Spinal cord (tissue), 10 donors: ENCODE measurements around the gene TMEM204. TPM values are rescaled to one million over a fixed set of nuclear protein-coding genes. Genes with fewer than 3 reads are reported as not detected.

Experiments used
- DNase-seq, 6 donors: peaks; one replicate each; pipeline versions ENCODE4 v3.0.0 to v3.0.0-alpha.2; 2013 to 2015; ENCODE audit warnings: low spot score in 6 of 6, low read depth in 4 of 6
- H3K27ac ChIP-seq: one replicate; pipeline ENCODE4 v1.5.1; 2013; ENCODE audit warnings: low read depth, low read length, control low read depth
- H3K27me3 ChIP-seq: one replicate; pipeline ENCODE4 v1.6.1; 2013; ENCODE audit warnings: low read length; ENCODE audit not compliant: control insufficient read depth, insufficient read depth
- H3K36me3 ChIP-seq: one replicate; pipeline ENCODE4 v1.6.1; 2013; ENCODE audit warnings: low read length; ENCODE audit not compliant: control insufficient read depth, insufficient read depth
- H3K4me1 ChIP-seq: one replicate; pipeline ENCODE4 v1.6.1; 2013; ENCODE audit warnings: low read length; ENCODE audit not compliant: control insufficient read depth, insufficient read depth
- H3K4me3 ChIP-seq: one replicate; pipeline ENCODE4 v1.5.1; 2013; ENCODE audit warnings: low read depth, low read length, control low read depth
- H3K9me3 ChIP-seq: one replicate; pipeline ENCODE4 v1.6.1; 2013; ENCODE audit warnings: low read length; ENCODE audit not compliant: control insufficient read depth, insufficient read depth
- WGBS: methylation state at CpG from one replicate; pipeline ENCODE4 v1.1.5; 2013; ENCODE audit warnings: missing lambda C conversion rate; ENCODE audit not compliant: insufficient coverage; 5-methylcytosine and 5-hydroxymethylcytosine counted together
- polyA plus RNA-seq, 2 donors: library from polyadenylated mRNA; unstranded; fragments of 120-200 nt; gene quantifications; one replicate each; pipeline ENCODE4 v1.2.1, GENCODE V29; 2013; ENCODE audit not compliant: insufficient read length in 2 of 2
- total RNA-seq, 2 donors: library from RNA; depleted of rRNA in 1 of 2; stranded (reverse); fragments of 120-200 nt in 1 of 2; fragments of >200 nt in 1 of 2; gene quantifications; one replicate each; pipeline versions ENCODE4 v1.2.3 to v1.2.4, GENCODE V29; 2013 to 2014
- donor health status: healthy.

The TMEM204 gene
- total and polyA plus RNA-seq, 4 donors: 3.0 to 18.8 (median 9.3) TPM

DNA sequence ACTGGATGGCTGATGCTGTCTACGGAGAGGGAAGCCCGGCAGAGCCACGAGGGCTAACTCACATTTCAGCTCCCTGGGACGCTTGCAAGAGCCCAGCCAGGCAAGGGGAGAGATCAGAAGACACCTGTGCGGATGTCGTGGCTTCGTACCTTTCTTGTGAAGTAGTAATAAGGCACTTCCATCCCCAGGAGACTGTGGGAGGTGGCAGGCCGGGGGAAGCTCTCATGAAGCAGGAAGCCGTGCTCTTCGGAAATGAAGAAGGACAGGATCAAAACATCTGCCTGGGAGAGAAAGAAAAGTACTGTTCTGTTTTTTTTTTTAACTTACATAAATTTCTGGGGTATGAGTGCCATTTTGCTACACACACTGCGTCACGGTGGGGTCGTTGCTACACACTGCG is 28.4 kb downstream of the TMEM204 start:
- 96% methylated on average over 14 of the region's 14 CpGs for WGBS
- H3K27me3 ChIP-seq: no peaks in the 10 kb centered on the region
- H3K36me3 ChIP-seq: peaks cover 92% of the 10 kb centered on the region
- H3K9me3 ChIP-seq: no peaks in the 10 kb centered on the region
- no peak overlapping the region for H3K4me3 ChIP-seq
- DNase-seq: no peak
- no peaks in the 10 kb centered on the region for H3K4me1 ChIP-seq
- no peak overlapping the region for H3K27ac ChIP-seq

GRCh38 chr16:1563786-1564185 is 30.3 kb downstream of the TMEM204 start:
- H3K9me3 ChIP-seq: no peaks in the 10 kb centered on the region
- 97% methylated on average over 20 of the region's 20 CpGs for WGBS
- no peak for DNase-seq
- no peaks in the 10 kb centered on the region for H3K27me3 ChIP-seq
- H3K27ac ChIP-seq: no peak overlapping the region
- H3K36me3 ChIP-seq: peaks cover 93% of the 10 kb centered on the region
- no peaks in the 10 kb centered on the region for H3K4me1 ChIP-seq
- H3K4me3 ChIP-seq: no peak overlapping the region

- Histone ChIP-seq H3K4me3 (no peak overlapping the region), H3K9me3 (no peaks in the 10 kb centered on the region), H3K27me3 (no peaks in the 10 kb centered on the region), H3K4me1 (no peaks in the 10 kb centered on the region), H3K36me3 (peaks cover 93% of the 10 kb centered on the region), H3K27ac (no peak overlapping the region)
- WGBS: 91% methylated on average over 9 of the region's 9 CpGs
- DNase-seq: no peak
Measured at GRCh38 chr16:1564325-1564724, 30.9 kb downstream of the TMEM204 start.

DNA sequence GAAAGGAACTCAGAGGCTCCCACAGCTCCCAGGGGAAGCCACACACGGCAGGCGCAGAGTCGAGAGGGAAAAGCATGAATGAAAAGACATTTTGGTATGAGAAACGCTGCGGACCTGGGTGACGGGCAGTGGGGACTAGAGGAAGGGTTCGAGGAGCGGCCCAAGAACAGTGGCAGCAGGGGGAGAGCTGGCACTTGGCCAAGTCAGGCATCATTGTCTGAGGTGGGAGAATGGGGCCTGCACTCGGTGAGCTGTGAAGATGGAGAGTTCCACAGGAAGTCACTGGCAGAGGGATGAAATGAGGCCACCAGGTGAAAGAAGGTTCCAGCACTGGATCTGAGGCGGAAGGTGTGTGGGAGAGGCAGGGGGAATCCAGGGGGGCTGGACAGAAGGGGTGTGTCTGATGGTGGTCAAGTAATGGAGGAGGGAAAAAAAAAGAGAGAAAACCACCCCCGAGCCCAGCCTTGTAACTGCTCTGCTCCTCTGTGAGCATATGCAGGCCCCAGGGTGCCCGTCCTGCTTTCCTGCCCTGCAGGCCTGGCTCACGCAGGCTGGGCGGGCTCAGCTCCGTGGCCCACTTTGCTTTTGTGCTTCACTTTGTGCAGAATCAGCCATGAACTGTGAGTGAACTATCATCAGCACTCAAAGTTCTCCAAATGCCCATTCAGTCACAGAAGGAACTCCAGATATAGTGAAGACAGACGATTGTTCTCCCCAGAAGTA is 31.8 kb downstream of the TMEM204 start:
- no peak for DNase-seq
- H3K9me3 ChIP-seq: no peaks in the 10 kb centered on the region
- H3K36me3 ChIP-seq: peaks cover 93% of the 10 kb centered on the region
- no peaks in the 10 kb centered on the region for H3K27me3 ChIP-seq
- H3K4me1 ChIP-seq: no peaks in the 10 kb centered on the region
- H3K27ac ChIP-seq: no peak overlapping the region
- WGBS: 72% methylated on average over 16 of the region's 16 CpGs
- no peak overlapping the region for H3K4me3 ChIP-seq

DNA sequence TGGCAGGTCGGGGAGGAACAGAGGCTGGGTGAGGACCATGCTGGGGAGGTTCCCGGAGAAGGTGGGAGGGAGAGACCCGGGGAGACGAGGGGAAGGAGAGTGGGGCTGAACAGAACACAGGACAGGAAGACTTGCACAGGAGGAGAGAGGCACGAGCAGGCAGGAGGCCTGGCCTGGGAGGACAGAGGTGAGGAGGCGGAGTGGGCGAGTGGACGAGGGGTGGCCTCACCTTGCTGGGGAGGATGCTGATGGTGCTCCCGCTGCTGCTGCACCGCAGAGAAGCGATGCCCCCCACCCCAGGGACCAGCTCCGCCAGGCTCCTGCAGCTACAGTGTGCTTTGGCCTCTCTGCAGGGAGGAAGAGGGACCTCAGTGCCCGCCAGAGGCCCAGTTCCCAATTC is 34.5 kb downstream of the TMEM204 start:
- Histone ChIP-seq H3K9me3 (no peaks in the 10 kb centered on the region), H3K27ac (no peak overlapping the region), H3K4me3 (no peak overlapping the region), H3K4me1 (no peaks in the 10 kb centered on the region), H3K36me3 (peaks cover 92% of the 10 kb centered on the region), H3K27me3 (no peaks in the 10 kb centered on the region)
- DNase-seq: no peak
- 90% methylated on average over 13 of the region's 13 CpGs for WGBS

- peaks cover 85% of the 10 kb centered on the region for H3K36me3 ChIP-seq
- DNase-seq: no peak
- H3K4me3 ChIP-seq: no peak overlapping the region
- WGBS: 93% methylated on average over 5 of the region's 7 CpGs
- no peak overlapping the region for H3K27ac ChIP-seq
- no peaks in the 10 kb centered on the region for H3K27me3 ChIP-seq
- no peaks in the 10 kb centered on the region for H3K4me1 ChIP-seq
- no peaks in the 10 kb centered on the region for H3K9me3 ChIP-seq
Measured at GRCh38 chr16:1571012-1571671, 37.7 kb downstream of the TMEM204 start.

DNA sequence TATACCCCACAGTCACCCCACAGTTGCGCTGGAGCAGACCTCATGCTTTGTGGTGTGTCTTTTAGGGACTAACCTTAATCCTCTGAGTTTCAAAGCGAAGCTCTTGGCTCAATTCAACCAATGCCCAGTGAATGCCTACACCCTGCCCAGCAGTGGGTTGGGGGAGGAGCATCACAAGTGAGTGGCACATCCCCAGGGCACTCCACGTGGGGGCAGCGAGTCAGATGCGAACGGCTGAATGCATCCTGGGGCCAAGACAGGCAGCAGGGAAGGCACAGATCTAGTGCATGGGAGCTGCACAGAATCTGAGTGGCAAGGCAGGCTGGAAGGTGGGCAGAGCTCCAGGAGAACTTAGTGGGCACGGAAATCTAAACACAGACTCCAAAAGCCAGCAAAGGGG is 39.2 kb downstream of the TMEM204 start:
- H3K27me3 ChIP-seq: no peaks in the 10 kb centered on the region
- WGBS: 82% methylated on average over 5 of the region's 7 CpGs

DNA sequence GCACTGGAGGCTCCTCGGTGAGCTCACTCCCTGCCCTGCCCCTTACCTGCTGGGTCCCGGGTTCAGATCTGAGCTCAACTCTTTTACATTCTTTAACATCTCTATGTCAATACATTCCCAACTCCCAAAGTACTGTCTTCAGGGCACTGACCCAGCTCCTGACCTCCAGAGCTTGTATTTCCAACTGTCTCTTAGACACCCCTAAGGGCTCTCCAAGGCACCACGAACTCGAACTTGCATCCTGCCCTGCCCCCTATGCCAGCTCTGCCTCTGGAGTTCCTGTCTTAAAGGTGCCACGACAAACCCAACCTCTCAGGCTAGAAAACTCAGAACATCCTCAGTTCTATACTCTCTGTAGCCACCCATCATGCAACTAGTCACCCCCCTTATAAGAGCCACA is 39.8 kb downstream of the TMEM204 start:
- DNase-seq: no peak
- 87% methylated on average over 5 of the region's 5 CpGs for WGBS
- Histone ChIP-seq H3K27ac (no peak overlapping the region), H3K9me3 (no peaks in the 10 kb centered on the region), H3K36me3 (peaks cover 77% of the 10 kb centered on the region), H3K27me3 (no peaks in the 10 kb centered on the region), H3K4me1 (no peaks in the 10 kb centered on the region), H3K4me3 (no peak overlapping the region)

More for the DNA sequence above, 39.2 kb downstream of the TMEM204 start:
- DNase-seq: no peak
- Histone ChIP-seq H3K4me1 (no peaks in the 10 kb centered on the region), H3K36me3 (peaks cover 77% of the 10 kb centered on the region), H3K27ac (no peak overlapping the region), H3K4me3 (no peak overlapping the region), H3K9me3 (no peaks in the 10 kb centered on the region)

- H3K27ac ChIP-seq: no peak overlapping the region
- H3K36me3 ChIP-seq: peaks cover 76% of the 10 kb centered on the region
- DNase-seq: no peak
- no peaks in the 10 kb centered on the region for H3K27me3 ChIP-seq
- no peak overlapping the region for H3K4me3 ChIP-seq
- no peaks in the 10 kb centered on the region for H3K4me1 ChIP-seq
- no peaks in the 10 kb centered on the region for H3K9me3 ChIP-seq
Measured at GRCh38 chr16:1575578-1575977, 42.1 kb downstream of the TMEM204 start.

- Histone ChIP-seq H3K4me1 (no peaks in the 10 kb centered on the region), H3K9me3 (no peaks in the 10 kb centered on the region), H3K4me3 (no peak overlapping the region), H3K27ac (no peak overlapping the region), H3K27me3 (no peaks in the 10 kb centered on the region), H3K36me3 (peaks cover 79% of the 10 kb centered on the region)
- WGBS: 90% methylated on average over 4 of the region's 5 CpGs
- no peak for DNase-seq
Measured at GRCh38 chr16:1579214-1579613, 45.7 kb downstream of the TMEM204 start.
